ENCODE measurements around the gene ASXL1. TPM values are rescaled to one million over a fixed set of nuclear protein-coding genes. Genes with fewer than 3 reads are reported as not detected.
A peak's percentile ranks its signal among the peaks of the same experiment; 100 is the strongest.

The ASXL1 gene
- total RNA-seq, 1 donor: 68.8 TPM

DNA sequence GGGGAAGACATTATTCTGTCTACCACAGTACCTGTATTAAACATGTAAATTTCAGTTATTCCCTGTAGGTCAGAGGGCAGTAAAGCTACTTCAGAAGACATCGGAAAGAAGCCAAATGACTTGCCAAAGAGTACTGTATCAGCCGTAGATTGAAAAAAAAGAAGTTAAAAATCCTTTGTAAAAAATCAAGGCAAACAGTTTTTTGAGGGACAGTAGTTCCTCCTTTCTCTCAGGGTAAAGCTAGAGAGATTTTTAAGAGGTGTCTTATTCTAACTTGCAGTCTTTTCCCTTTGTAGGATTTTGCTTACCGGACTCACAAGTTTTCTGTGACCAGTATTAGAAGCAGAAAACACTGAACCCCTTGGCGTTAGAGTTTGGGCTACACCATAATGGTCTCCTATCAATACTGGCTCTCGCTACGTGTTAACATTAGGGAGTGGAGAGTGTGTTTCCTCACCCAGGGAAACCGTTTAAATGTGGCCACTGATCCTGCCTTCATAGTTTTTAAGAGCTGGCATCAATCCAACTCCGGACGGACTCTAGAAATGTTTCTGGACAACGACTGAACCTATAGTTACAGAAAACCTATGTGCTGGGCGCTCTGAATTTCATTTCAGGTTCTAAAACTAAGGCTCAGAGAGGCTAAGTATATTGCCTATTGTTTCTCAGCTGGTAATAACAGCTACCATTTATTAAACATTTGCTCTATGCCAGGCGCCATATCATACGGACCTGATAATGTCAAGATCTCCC is 1.3 kb upstream of the ASXL1 start:
- peaks cover 19% of the 10 kb centered on the region for H4K20me1 ChIP-seq (ENCODE audit: insufficient read depth, low read length)
- peak overlapping the region; percentile 90 for H3K4me3 ChIP-seq (ENCODE audit: insufficient read depth, low read length)
- no peaks in the 10 kb centered on the region for H3K9me3 ChIP-seq (ENCODE audit: low read depth, low read length)
- no peak for DNase-seq (ENCODE audit: insufficient read length, low spot score, missing footprints)
- H3K79me2 ChIP-seq (ENCODE audit: insufficient read depth, low read length): peaks cover 31% of the 10 kb centered on the region
- H3K27me3 ChIP-seq (ENCODE audit: insufficient read depth, low read length): no peaks in the 10 kb centered on the region
- H2AFZ ChIP-seq (ENCODE audit: low read length): no peak overlapping the region
- peak overlapping the region; percentile 94 for H3K27ac ChIP-seq (ENCODE audit: low read depth, low read length)
- H3K36me3 ChIP-seq (ENCODE audit: insufficient read depth, low read length): no peaks in the 10 kb centered on the region
- peaks cover 51% of the 10 kb centered on the region for H3K4me1 ChIP-seq (ENCODE audit: insufficient read depth, low read length)
- peak overlapping the region; percentile 97 for H3K4me2 ChIP-seq (ENCODE audit: insufficient read depth, low read length)
- TF ChIP-seq, protein P1, sequence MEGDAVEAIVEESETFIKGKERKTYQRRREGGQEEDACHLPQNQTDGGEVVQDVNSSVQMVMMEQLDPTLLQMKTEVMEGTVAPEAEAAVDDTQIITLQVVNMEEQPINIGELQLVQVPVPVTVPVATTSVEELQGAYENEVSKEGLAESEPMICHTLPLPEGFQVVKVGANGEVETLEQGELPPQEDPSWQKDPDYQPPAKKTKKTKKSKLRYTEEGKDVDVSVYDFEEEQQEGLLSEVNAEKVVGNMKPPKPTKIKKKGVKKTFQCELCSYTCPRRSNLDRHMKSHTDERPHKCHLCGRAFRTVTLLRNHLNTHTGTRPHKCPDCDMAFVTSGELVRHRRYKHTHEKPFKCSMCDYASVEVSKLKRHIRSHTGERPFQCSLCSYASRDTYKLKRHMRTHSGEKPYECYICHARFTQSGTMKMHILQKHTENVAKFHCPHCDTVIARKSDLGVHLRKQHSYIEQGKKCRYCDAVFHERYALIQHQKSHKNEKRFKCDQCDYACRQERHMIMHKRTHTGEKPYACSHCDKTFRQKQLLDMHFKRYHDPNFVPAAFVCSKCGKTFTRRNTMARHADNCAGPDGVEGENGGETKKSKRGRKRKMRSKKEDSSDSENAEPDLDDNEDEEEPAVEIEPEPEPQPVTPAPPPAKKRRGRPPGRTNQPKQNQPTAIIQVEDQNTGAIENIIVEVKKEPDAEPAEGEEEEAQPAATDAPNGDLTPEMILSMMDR (IDR thresholded peaks at IDR 0.05; ENCODE audit: extremely low read depth, low read depth, low read length): no peak

GRCh38 chr20:32357375-32357868 is 709 bp upstream of the ASXL1 start:
- H4K20me1 ChIP-seq (ENCODE audit: insufficient read depth, low read length): peaks cover 23% of the 10 kb centered on the region
- peak overlapping the region; percentile 97 for H3K4me2 ChIP-seq (ENCODE audit: insufficient read depth, low read length)
- peak overlapping the region; percentile 94 for H3K27ac ChIP-seq (ENCODE audit: low read depth, low read length)
- TF ChIP-seq, protein P1 (IDR thresholded peaks at IDR 0.05; ENCODE audit: extremely low read depth, low read depth, low read length): no peak
- peak; percentile 85 for DNase-seq (ENCODE audit: insufficient read length, low spot score, missing footprints)
- H3K79me2 ChIP-seq (ENCODE audit: insufficient read depth, low read length): peaks cover 37% of the 10 kb centered on the region
- H2AFZ ChIP-seq (ENCODE audit: low read length): peak overlapping the region; percentile 82
- no peaks in the 10 kb centered on the region for H3K36me3 ChIP-seq (ENCODE audit: insufficient read depth, low read length)
- H3K4me3 ChIP-seq (ENCODE audit: insufficient read depth, low read length): peak overlapping the region; percentile 90
- H3K27me3 ChIP-seq (ENCODE audit: insufficient read depth, low read length): no peaks in the 10 kb centered on the region
- peaks cover 51% of the 10 kb centered on the region for H3K4me1 ChIP-seq (ENCODE audit: insufficient read depth, low read length)
- no peaks in the 10 kb centered on the region for H3K9me3 ChIP-seq (ENCODE audit: low read depth, low read length)

GRCh38 chr20:32358632-32358882 is 426 bp downstream of the ASXL1 start:
- Histone ChIP-seq H3K79me2 (ENCODE audit: insufficient read depth, low read length) (peaks cover 48% of the 10 kb centered on the region), H3K36me3 (ENCODE audit: insufficient read depth, low read length) (no peaks in the 10 kb centered on the region), H3K9me3 (ENCODE audit: low read depth, low read length) (no peaks in the 10 kb centered on the region), H4K20me1 (ENCODE audit: insufficient read depth, low read length) (peaks cover 34% of the 10 kb centered on the region), H3K4me3 (ENCODE audit: insufficient read depth, low read length) (peak overlapping the region; percentile 90), H3K4me2 (ENCODE audit: insufficient read depth, low read length) (no peak overlapping the region), H3K27ac (ENCODE audit: low read depth, low read length) (no peak overlapping the region), H3K4me1 (ENCODE audit: insufficient read depth, low read length) (peaks cover 57% of the 10 kb centered on the region), H3K27me3 (ENCODE audit: insufficient read depth, low read length) (no peaks in the 10 kb centered on the region), H2AFZ (ENCODE audit: low read length) (no peak overlapping the region)
- TF ChIP-seq, protein P1 (IDR thresholded peaks at IDR 0.05; ENCODE audit: extremely low read depth, low read depth, low read length): no peak
- no peak for DNase-seq (ENCODE audit: insufficient read length, low spot score, missing footprints)

GRCh38 chr20:32358883-32359632 is 927 bp downstream of the ASXL1 start:
- Histone ChIP-seq H2AFZ (ENCODE audit: low read length) (peak overlapping the region; percentile 8), H3K4me3 (ENCODE audit: insufficient read depth, low read length) (peak overlapping the region; percentile 90), H3K4me1 (ENCODE audit: insufficient read depth, low read length) (peaks cover 54% of the 10 kb centered on the region), H3K9me3 (ENCODE audit: low read depth, low read length) (no peaks in the 10 kb centered on the region), H3K27me3 (ENCODE audit: insufficient read depth, low read length) (no peaks in the 10 kb centered on the region), H4K20me1 (ENCODE audit: insufficient read depth, low read length) (peaks cover 38% of the 10 kb centered on the region), H3K27ac (ENCODE audit: low read depth, low read length) (peak overlapping the region; percentile 88), H3K79me2 (ENCODE audit: insufficient read depth, low read length) (peaks cover 53% of the 10 kb centered on the region), H3K4me2 (ENCODE audit: insufficient read depth, low read length) (peak overlapping the region; percentile 84), H3K36me3 (ENCODE audit: insufficient read depth, low read length) (no peaks in the 10 kb centered on the region)
- TF ChIP-seq, protein P1 (IDR thresholded peaks at IDR 0.05; ENCODE audit: extremely low read depth, low read depth, low read length): no peak
- peak; percentile 92 for DNase-seq (ENCODE audit: insufficient read length, low spot score, missing footprints)

All from osteoblast (primary cell).